SH-SY5Y (cell line): ENCODE measurements around the gene NR1H2.

Experiments used
- GATA2 ChIP-seq: IDR thresholded peaks from 2 replicates; pipeline ENCODE4 v1.6.1; 2011; ENCODE audit warnings: mild to moderate bottlenecking, low read depth, low read length
- GATA3 ChIP-seq: IDR thresholded peaks from 2 replicates; pipeline ENCODE4 v1.6.1; 2011; ENCODE audit warnings: low read depth, mild to moderate bottlenecking, low read length, moderate library complexity

GRCh38 chr19:50427318-50427925 is 51.2 kb downstream of the NR1H2 start:
- no peak for TF ChIP-seq GATA3
- TF ChIP-seq GATA2: no peak
